Kidney (tissue), 14 donors: Measurements from ENCODE around the gene PLAGL1. TPM values are rescaled to one million over a fixed set of nuclear protein-coding genes. Genes with fewer than 3 reads are reported as not detected.

Experiments
- DNase-seq, 5 donors: peaks; one replicate each; pipeline ENCODE4 v3.0.0-alpha.2; 2013 to 2020
- FAIRE-seq: peaks from 2 replicates; lab custom pipeline; 2012; peaks lifted over from hg19 to GRCh38; lab: Jason Lieb, UNC
- H3K27ac ChIP-seq, 2 donors: one replicate each; pipeline ENCODE4 v1.7.0; 2013; ENCODE audit warnings: low read depth in 2 of 2, low read length in 2 of 2, inconsistent platforms in 1 of 2
- H3K27me3 ChIP-seq: one replicate; pipeline ENCODE4 v1.7.1; 2013; ENCODE audit warnings: low read length, inconsistent platforms; ENCODE audit not compliant: control insufficient read depth, insufficient read depth
- H3K36me3 ChIP-seq, 3 donors: one replicate each; pipeline versions ENCODE4 v1.7.0 to v1.7.1; 2013; ENCODE audit warnings: low read length in 3 of 3, control low read depth in 1 of 3, inconsistent platforms in 1 of 3; ENCODE audit not compliant: insufficient read depth in 3 of 3, control insufficient read depth in 2 of 3
- H3K4me1 ChIP-seq, 3 donors: one replicate each; pipeline versions ENCODE4 v1.7.0 to v1.7.1; 2013; ENCODE audit warnings: low read length in 3 of 3, inconsistent platforms in 1 of 3, low read depth in 1 of 3; ENCODE audit not compliant: control insufficient read depth in 2 of 3, insufficient read depth in 2 of 3
- H3K4me3 ChIP-seq, 3 donors: one replicate each; pipeline versions ENCODE4 v1.7.0 to v1.8.1; 2013; ENCODE audit warnings: low read length in 3 of 3, control low read depth in 1 of 3, inconsistent platforms in 1 of 3
- H3K9ac ChIP-seq, 3 donors: one replicate each; pipeline versions ENCODE4 v1.7.0 to v1.7.1; 2013; ENCODE audit warnings: low read length in 3 of 3, control low read depth in 1 of 3, inconsistent platforms in 1 of 3
- H3K9me3 ChIP-seq, 3 donors: one replicate each; pipeline versions ENCODE4 v1.7.0 to v1.7.1; 2013; ENCODE audit warnings: low read length in 3 of 3, control low read depth in 1 of 3, inconsistent platforms in 1 of 3; ENCODE audit not compliant: control insufficient read depth in 2 of 3, insufficient read depth in 1 of 3
- intact Hi-C: fragments of 100-400 bp; cut with DNase I; formaldehyde crosslinking; loops from one replicate; pipeline ENCODE4 v1.11.1; 2022
- polyA plus RNA-seq: library from polyadenylated mRNA; stranded (reverse); fragments of 350-450 nt; fragmentation: Illumina TruSeq; extraction: RNeasy Lipid Tissue Mini Kit (QIAGEN cat#74804); gene quantifications from one replicate; pipeline ENCODE4 v1.2.3, GENCODE V29; 2014; ENCODE audit warnings: low read depth, low replicate concordance; ENCODE audit not compliant: insufficient read depth
- total RNA-seq: library from RNA; stranded (reverse); fragmentation: NEBNext Ultra II Directional; extraction: Animal tissue kit (Norgen Biotek cat#: 25700); gene quantifications from one replicate; pipeline ENCODE4 v1.2.1, GENCODE V29; 2021
- TF ChIP-seq, protein P1 (sequence below): IDR thresholded peaks from 3 replicates; pipeline ENCODE4 v1.5.1; 2012; ENCODE audit warnings: mild to moderate bottlenecking, moderate library complexity, borderline replicate concordance; ENCODE audit not compliant: insufficient read depth; ENCODE audit errors: extremely low read depth
- donor health status: control.
- donor health status: control.
- donor health status: control.
- donor health status: control.
- donor health status: control.
- donor health status: DM: yes; HTN: yes; CAD: no.
- donor health status: Normal renal cell carcinoma (clear cell type).

Gene PLAGL1
- total and polyA plus RNA-seq, 2 donors from 2014 or later = 7.1 to 23.6 TPM

DNA sequence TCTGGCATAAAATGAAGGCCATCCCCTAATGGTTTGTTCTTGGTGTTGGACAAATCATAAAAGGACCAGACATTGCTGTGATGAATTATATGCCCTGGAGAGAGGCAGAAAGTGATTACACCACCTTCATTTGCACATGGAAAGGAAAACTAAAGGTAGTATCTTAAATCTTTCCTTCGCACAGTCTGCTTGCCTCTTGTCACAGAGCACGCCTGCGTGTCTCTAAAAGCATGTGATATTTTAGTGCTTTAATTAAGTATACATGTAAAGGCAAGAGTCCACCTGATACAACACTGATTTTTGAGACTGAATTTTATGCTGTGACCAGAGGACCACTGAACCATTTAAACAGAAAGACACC, 28.8 kb upstream of the PLAGL1 start:
- FAIRE-seq = no peak
- H3K27ac ChIP-seq = peak overlapping the region in 1 of 2 donors; percentile 3
- peak overlapping the region in 1 of 3 donors; percentile 56 for H3K9ac ChIP-seq
- H3K4me1 ChIP-seq = peaks cover 3 to 13% (median 8%) of the 10 kb centered on the region in 3 donors
- no peaks in the 10 kb centered on the region for H3K9me3 ChIP-seq
- H3K4me3 ChIP-seq = peak overlapping the region in 2 of 3 donors; percentile 69 to 76
- no peaks in the 10 kb centered on the region for H3K36me3 ChIP-seq
- TF ChIP-seq, protein P1, sequence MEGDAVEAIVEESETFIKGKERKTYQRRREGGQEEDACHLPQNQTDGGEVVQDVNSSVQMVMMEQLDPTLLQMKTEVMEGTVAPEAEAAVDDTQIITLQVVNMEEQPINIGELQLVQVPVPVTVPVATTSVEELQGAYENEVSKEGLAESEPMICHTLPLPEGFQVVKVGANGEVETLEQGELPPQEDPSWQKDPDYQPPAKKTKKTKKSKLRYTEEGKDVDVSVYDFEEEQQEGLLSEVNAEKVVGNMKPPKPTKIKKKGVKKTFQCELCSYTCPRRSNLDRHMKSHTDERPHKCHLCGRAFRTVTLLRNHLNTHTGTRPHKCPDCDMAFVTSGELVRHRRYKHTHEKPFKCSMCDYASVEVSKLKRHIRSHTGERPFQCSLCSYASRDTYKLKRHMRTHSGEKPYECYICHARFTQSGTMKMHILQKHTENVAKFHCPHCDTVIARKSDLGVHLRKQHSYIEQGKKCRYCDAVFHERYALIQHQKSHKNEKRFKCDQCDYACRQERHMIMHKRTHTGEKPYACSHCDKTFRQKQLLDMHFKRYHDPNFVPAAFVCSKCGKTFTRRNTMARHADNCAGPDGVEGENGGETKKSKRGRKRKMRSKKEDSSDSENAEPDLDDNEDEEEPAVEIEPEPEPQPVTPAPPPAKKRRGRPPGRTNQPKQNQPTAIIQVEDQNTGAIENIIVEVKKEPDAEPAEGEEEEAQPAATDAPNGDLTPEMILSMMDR = no peak
- H3K27me3 ChIP-seq = no peaks in the 10 kb centered on the region
- intact Hi-C loops = no loop called here
- DNase-seq = no peak

DNA sequence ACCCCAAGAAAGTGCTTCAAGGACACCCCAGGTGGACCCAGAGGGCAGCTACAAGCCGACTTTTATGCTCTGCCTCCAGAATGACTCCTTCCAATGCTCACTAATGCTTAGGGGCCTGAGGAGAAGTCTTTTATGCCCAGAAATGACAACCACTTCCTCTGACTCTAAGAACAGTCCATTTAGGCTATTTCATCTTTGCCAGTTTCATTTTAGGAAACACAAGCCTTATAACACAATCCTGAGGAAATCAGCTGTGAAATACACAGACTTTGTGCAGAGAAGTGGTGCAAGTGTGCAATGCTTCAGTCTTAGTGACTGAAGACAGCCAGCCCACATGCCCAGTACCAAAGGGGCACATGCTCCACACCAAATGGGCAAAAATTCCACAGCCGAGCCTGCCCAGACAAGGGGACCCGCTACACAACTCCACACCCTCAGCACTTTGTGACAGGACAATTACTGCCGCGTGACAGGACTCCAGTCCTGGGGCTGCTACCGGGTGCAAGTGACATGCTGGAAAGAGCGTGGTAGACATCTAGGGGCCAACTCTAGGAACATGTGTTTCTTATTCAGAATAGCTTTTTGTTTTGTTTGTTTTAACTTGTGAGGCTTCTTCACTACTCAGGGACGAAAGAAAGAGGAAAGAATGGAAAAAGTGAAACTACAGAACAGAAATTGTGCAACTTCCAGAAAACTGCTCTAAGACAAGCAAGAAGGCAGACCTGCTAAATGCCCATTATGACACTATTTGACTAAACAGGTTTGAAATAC, 28.2 kb upstream of the PLAGL1 start:
- H3K27ac ChIP-seq = peak overlapping the region in 1 of 2 donors; percentile 70
- H3K36me3 ChIP-seq = no peaks in the 10 kb centered on the region
- H3K4me3 ChIP-seq = peak overlapping the region; percentile 11 to 76 (median 69)
- H3K4me1 ChIP-seq = peaks cover 3 to 13% (median 8%) of the 10 kb centered on the region in 3 donors
- FAIRE-seq (no peak), DNase-seq (peak in 4 of 5 donors; percentile 38 to 67 (median 51))
- H3K9ac ChIP-seq = peak overlapping the region in 2 of 3 donors; percentile 52 to 56
- TF ChIP-seq, protein P1 = no peak
- no peaks in the 10 kb centered on the region for H3K27me3 ChIP-seq
- no peaks in the 10 kb centered on the region for H3K9me3 ChIP-seq
- intact Hi-C loops = no loop called here

DNA sequence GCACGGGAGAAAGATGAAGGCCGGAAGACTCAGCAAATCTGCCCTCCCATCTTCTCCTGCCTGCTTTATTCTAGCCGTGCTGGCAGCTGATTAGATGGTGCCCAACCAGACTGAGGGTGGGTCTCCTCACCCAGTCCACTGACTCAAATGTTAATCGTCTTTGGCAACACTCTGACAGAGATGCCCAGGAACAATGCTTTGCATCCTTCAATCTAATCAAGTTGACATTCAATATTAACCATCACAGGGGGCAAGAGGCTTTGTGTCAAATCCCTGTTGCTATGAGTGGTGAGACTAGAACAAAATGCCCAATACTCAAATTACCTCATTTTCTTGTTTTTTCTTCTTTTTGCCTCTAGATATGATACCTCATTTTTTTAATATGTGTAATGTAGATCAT, 27.4 kb upstream of the PLAGL1 start:
- Histone ChIP-seq H3K9ac (no peak overlapping the region), H3K4me1 (peaks cover 3 to 13% (median 8%) of the 10 kb centered on the region in 3 donors), H3K27ac (no peak overlapping the region), H3K4me3 (no peak overlapping the region), H3K27me3 (no peaks in the 10 kb centered on the region), H3K9me3 (no peaks in the 10 kb centered on the region), H3K36me3 (no peaks in the 10 kb centered on the region)
- DNase-seq = no peak
- intact Hi-C loops = no loop called here
- FAIRE-seq = no peak
- TF ChIP-seq, protein P1 = no peak
